Psoas muscle (tissue), 8 donors: ENCODE data around the gene TUBB4B. TPM values are rescaled to one million over a fixed set of nuclear protein-coding genes. Genes with fewer than 3 reads are reported as not detected.

Experiments used
- ATAC-seq, 4 donors: fragments of 200-7000 bp; cut with Tn5 transposase; one replicate each; pipeline ENCODE4 v1.9.1; 2020; ENCODE audit warnings: moderate library complexity in 3 of 4, mild to moderate bottlenecking in 2 of 4
- DNase-seq, 2 donors: peaks; one replicate each; pipeline ENCODE4 v3.0.0-alpha.2; 2020
- H3K27ac ChIP-seq: fragments of 200-600 bp; one replicate; pipeline ENCODE4 v1.8.0; 2022
- H3K27me3 ChIP-seq, 3 donors: fragments of 200-600 bp in 1 of 3; one replicate each; pipeline versions ENCODE4 v1.6.1 to v1.8.0; 2013 to 2022; ENCODE audit warnings: low read length in 2 of 3, mild to moderate bottlenecking in 2 of 3, moderate library complexity in 1 of 3; ENCODE audit not compliant: insufficient read depth in 3 of 3
- H3K36me3 ChIP-seq, 2 donors: fragments of 200-600 bp in 1 of 2; one replicate each; pipeline versions ENCODE4 v1.6.1 to v1.8.0; 2013 to 2022; ENCODE audit warnings: low read depth in 1 of 2, mild to moderate bottlenecking in 1 of 2, moderate library complexity in 1 of 2; ENCODE audit not compliant: insufficient read depth in 1 of 2
- H3K4me1 ChIP-seq: fragments of 200-600 bp; one replicate; pipeline ENCODE4 v1.8.0; 2022
- H3K4me3 ChIP-seq: fragments of 200-600 bp; one replicate; pipeline ENCODE4 v1.8.0; 2022; ENCODE audit warnings: mild to moderate bottlenecking
- H3K9me3 ChIP-seq: fragments of 200-600 bp; one replicate; pipeline ENCODE4 v1.8.0; 2022
- CTCF ChIP-seq: fragments of 200-600 bp; IDR thresholded peaks from one replicate; pipeline ENCODE4 v1.8.0; 2022; ENCODE audit warnings: antibody characterized with exemption
- whole genome bisulfite sequencing, 3 donors: extraction: QIAGEN DNeasy Blood & Tissue Kit; methylation state at CpG; one replicate each; pipeline versions ENCODE4 v1.1.6 to v1.1.7; 2013; 5-methylcytosine and 5-hydroxymethylcytosine counted together
- intact Hi-C, 2 donors: fragments of 100-400 bp; cut with DNase I; formaldehyde crosslinking; loops; one replicate each; pipeline versions ENCODE4 v1.11.0 to v1.14.2; 2022
- long read RNA-seq, 2 donors: library from polyadenylated mRNA; unstranded; transcript quantifications; one replicate each; pipeline ENCODE4 v2.0.0, GENCODE V29; 2021
- polyA plus RNA-seq, 3 donors: library from polyadenylated mRNA; stranded (reverse); fragments of 200-250 nt; gene quantifications; one replicate each; pipeline ENCODE4 v1.2.3, GENCODE V29; 2013
- total RNA-seq, 4 donors: library from RNA; stranded (reverse); fragmentation: NEBNext Ultra II Directional in 2 of 4; extraction: Animal tissue kit (Norgen Biotek cat#: 25700) in 2 of 4; gene quantifications; one replicate each; pipeline versions ENCODE4 v1.2.1 to v1.2.4, GENCODE V29; 2021 to 2023
- donor health status: healthy with polysubstance abuse.
- donor health status: DM: no; HTN: no; CAD: no; lungs with moderate emphysema.
- donor health status: Bipolar disorder and iron deficiency.
- donor health status: healthy.
- donor health status: DM: yes; HTN: yes; CAD: no.
- donor health status: DM: no; HTN: no; CAD: no.
- donor health status: DM: no; HTN: no; CAD: no.
- donor health status: DM: yes; HTN: yes; CAD: no.

TUBB4B gene
- 100 to 1,000 TPM; 111 to 273 (median 230) TPM for total RNA-seq
- polyA plus RNA-seq: 100 to 1,000 TPM; 350 to 838 (median 389) TPM
- long read RNA-seq, donor 1, transcript TUBB4B-201 (4 exons, 1,637 nt): major isoform, 147 of 287 reads
- long read RNA-seq, donor 1, partial matches to known transcripts: 138 of 287 reads
- long read RNA-seq, donor 1, other reads (novel, unspliced or antisense): 1 of 287 reads
- long read RNA-seq, donor 2, transcript TUBB4B-201 (4 exons, 1,637 nt): major isoform, 226 of 359 reads
- long read RNA-seq, donor 2, partial matches to known transcripts: 18 of 359 reads
- long read RNA-seq, donor 2, other reads (novel, unspliced or antisense): 115 of 359 reads

GRCh38 chr9:137240841-137241489, at the start of gene TUBB4B:
Gene TUBB4B, plus strand, starts transcription at chr9:137241287. Its CDS starts 74 bp downstream, at chr9:137241361.
- no peaks in the 10 kb centered on the region for H3K9me3 ChIP-seq
- H3K4me3 ChIP-seq: peak within 1 kb of the TSS; percentile 97
- DNase-seq (peak; percentile 100), ATAC-seq (peak; percentile 80 to 90 (median 84))
- H3K4me1 ChIP-seq: peaks cover 63% of the 10 kb centered on the region
- no peaks in the 10 kb centered on the region for H3K27me3 ChIP-seq
- WGBS, 3 donors: 0 to 2% (median 1%) methylated on average over 48 to 67 of the region's 67 CpGs
- no peak for TF ChIP-seq CTCF
- peaks cover 0 to 23% of the 10 kb centered on the region in 2 donors for H3K36me3 ChIP-seq
- peak within 1 kb of the TSS; percentile 98 for H3K27ac ChIP-seq
- intact Hi-C loops: no loop called here

GRCh38 chr9:137191691-137192447, 49.2 kb upstream of the TUBB4B start:
- no peak for TF ChIP-seq CTCF
- intact Hi-C loops: no loop called here
- ATAC-seq: no peak
- H3K27me3 ChIP-seq: no peaks in the 10 kb centered on the region
- no peaks in the 10 kb centered on the region for H3K9me3 ChIP-seq
- H3K4me1 ChIP-seq: peaks cover 41% of the 10 kb centered on the region
- no peak overlapping the region for H3K27ac ChIP-seq
- H3K4me3 ChIP-seq: no peak overlapping the region
- WGBS, 3 donors: 76 to 81% (median 79%) methylated on average over 21 to 22 of the region's 22 CpGs
- DNase-seq: no peak
- peaks cover 3 to 35% of the 10 kb centered on the region in 2 donors for H3K36me3 ChIP-seq

- Histone ChIP-seq H3K4me3 (no peak overlapping the region), H3K27ac (no peak overlapping the region), H3K9me3 (no peaks in the 10 kb centered on the region), H3K4me1 (peaks cover 35% of the 10 kb centered on the region), H3K36me3 (peaks cover 3 to 29% of the 10 kb centered on the region in 2 donors), H3K27me3 (no peaks in the 10 kb centered on the region)
- WGBS, 3 donors: 82 to 84% (median 83%) methylated on average over 10 of the region's 10 CpGs
- no peak for DNase-seq
- no peak for ATAC-seq
- no peak for TF ChIP-seq CTCF
- intact Hi-C loops: no loop called here
Measured at GRCh38 chr9:137192448-137192780, 48.7 kb upstream of the TUBB4B start.

GRCh38 chr9:137192859-137193258, 48.2 kb upstream of the TUBB4B start:
- H3K9me3 ChIP-seq: no peaks in the 10 kb centered on the region
- H3K27me3 ChIP-seq: no peaks in the 10 kb centered on the region
- intact Hi-C loops: no loop called here
- 75 to 94% (median 93%) methylated on average over 2 of the region's 2 CpGs for WGBS, 3 donors
- peaks cover 3 to 29% of the 10 kb centered on the region in 2 donors for H3K36me3 ChIP-seq
- no peak overlapping the region for H3K4me3 ChIP-seq
- TF ChIP-seq CTCF: no peak
- DNase-seq (no peak), ATAC-seq (no peak)
- peaks cover 34% of the 10 kb centered on the region for H3K4me1 ChIP-seq
- no peak overlapping the region for H3K27ac ChIP-seq
